ENCODE results near the gene KLF3. TPM values are rescaled to one million over a fixed set of nuclear protein-coding genes. Genes with fewer than 3 reads are reported as not detected.

KLF3 gene
- total RNA-seq: 13.6 and 18.4 TPM in 2 replicates

GRCh38 chr4:38663801-38664705 lies at the start of gene KLF3:
TSS of gene KLF3 (plus strand) at chr4:38664199. CDS start at chr4:38680626, 16,427 bp downstream.

Other genes with a start within 250 kb of the KLF3 start
- gene TLR10, start 118.8 kb downstream of the KLF3 start, total RNA-seq: not detected in 2 replicates
- 3.2 and 5.2 TPM in 2 replicates for gene TLR1, start 140.6 kb downstream of the KLF3 start, total RNA-seq
- 0.65 and 0.76 TPM in 2 replicates for gene TLR6, start 192.6 kb downstream of the KLF3 start, total RNA-seq
- gene FAM114A1, start 203.6 kb downstream of the KLF3 start, total RNA-seq: 145 and 237 TPM in 2 replicates